GM12865 (cell line): ENCODE measurements around the gene LHFPL6.

Source experiments
- DNase-seq: peaks from one replicate; pipeline ENCODE4 v3.0.0; 2010; ENCODE audit warnings: low read depth
- H3K4me3 ChIP-seq: 2 replicates; pipeline ENCODE4 v1.5.1; 2011; ENCODE audit warnings: mild to moderate bottlenecking, low read depth, low read length, control low read depth
- CTCF ChIP-seq: IDR thresholded peaks from 2 replicates; pipeline ENCODE4 v1.5.1; 2011; ENCODE audit warnings: low read length, control low read depth, low read depth, inconsistent platforms; ENCODE audit not compliant: insufficient read depth; ENCODE audit errors: missing control alignments

Gene LHFPL6

GRCh38 chr13:39604756-39605155 lies 1.8 kb upstream of the LHFPL6 start:
- TF ChIP-seq CTCF, result no peak
- no peak overlapping the region for H3K4me3 ChIP-seq
- DNase-seq, result no peak

- TF ChIP-seq CTCF, result no peak
- H3K4me3 ChIP-seq, result peak overlapping the region; percentile 71
- peak; percentile 3 for DNase-seq
Observed at GRCh38 chr13:39603424-39603947, 493 bp upstream of the LHFPL6 start.

- no peak for TF ChIP-seq CTCF
- peak; percentile 54 for DNase-seq
- H3K4me3 ChIP-seq, result peak overlapping the region; percentile 71
Observed at GRCh38 chr13:39602277-39602613, 748 bp downstream of the LHFPL6 start.

GRCh38 chr13:39601636-39602035 lies 1.4 kb downstream of the LHFPL6 start:
- no peak for DNase-seq
- no peak for TF ChIP-seq CTCF
- H3K4me3 ChIP-seq, result peak overlapping the region; percentile 71

DNA sequence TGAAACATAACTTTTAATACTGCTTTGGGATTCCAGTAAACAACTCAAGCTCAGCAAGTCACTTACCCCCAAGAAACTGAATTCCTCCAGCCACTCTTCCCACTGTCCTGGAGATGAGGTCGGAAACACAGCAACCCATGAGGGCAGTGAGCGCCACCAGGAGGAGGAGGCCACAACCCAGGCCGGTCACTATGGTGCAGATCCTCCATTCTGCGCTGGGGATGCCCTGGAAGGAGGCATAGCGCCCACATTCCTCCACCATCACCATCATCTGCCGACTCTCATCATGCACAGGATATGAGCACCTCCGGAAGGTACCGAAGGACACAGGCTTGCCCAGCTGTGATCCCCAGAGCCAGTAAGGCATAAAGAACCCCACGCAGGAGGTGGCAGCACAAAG lies 2.2 kb downstream of the LHFPL6 start:
- DNase-seq, result no peak
- no peak overlapping the region for H3K4me3 ChIP-seq
- no peak for TF ChIP-seq CTCF

- DNase-seq, result no peak
- no peak overlapping the region for H3K4me3 ChIP-seq
- no peak for TF ChIP-seq CTCF
Observed at GRCh38 chr13:39599842-39600241, 3.2 kb downstream of the LHFPL6 start.

DNA sequence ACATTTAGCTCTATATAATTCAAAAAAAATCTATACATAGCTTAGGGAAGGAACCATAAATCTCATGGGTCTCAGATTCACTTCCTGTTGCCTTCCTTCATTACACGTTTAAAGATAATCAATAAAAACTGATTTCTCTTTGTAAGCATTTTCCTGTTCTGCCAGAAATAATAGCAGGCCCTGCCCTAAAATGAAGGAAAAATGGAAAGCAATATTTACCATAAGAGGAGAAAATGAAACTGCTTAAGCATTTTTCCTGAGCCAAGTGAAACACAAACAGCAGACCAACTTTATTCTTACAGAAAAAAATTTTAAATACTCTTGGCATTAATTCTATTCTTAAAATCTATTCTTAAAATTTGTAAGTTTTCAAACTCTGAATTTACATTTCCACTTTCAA lies 4.0 kb downstream of the LHFPL6 start:
- DNase-seq, result no peak
- no peak for TF ChIP-seq CTCF
- no peak overlapping the region for H3K4me3 ChIP-seq
